ENCODE data around the gene LPP. TPM values are rescaled to one million over a fixed set of nuclear protein-coding genes. Genes with fewer than 3 reads are reported as not detected.

LPP gene
- total RNA-seq, 1 donor from 2014 or later: 114 TPM

GRCh38 chr3:188853856-188854771 is 700.2 kb downstream of the LPP start:
- DNase-seq (ENCODE audit: missing footprints) (no peak), ATAC-seq (peak; percentile 82)
- intact Hi-C loops (cut with DNase I): no loop called here

- DNase-seq (ENCODE audit: missing footprints) (no peak), ATAC-seq (no peak)
- intact Hi-C loops (cut with DNase I): no loop called here
These were observed 700.8 kb downstream of the LPP start for GRCh38 chr3:188854772-188855149.

GRCh38 chr3:188855675-188856074 is 701.7 kb downstream of the LPP start:
- intact Hi-C loops (cut with DNase I): no loop called here
- DNase-seq (ENCODE audit: missing footprints): no peak
- no peak for ATAC-seq

GRCh38 chr3:188860147-188860546 is 706.2 kb downstream of the LPP start:
- ATAC-seq (no peak), DNase-seq (ENCODE audit: missing footprints) (no peak)

GRCh38 chr3:188861842-188862744 is 708.1 kb downstream of the LPP start:
- intact Hi-C loops (cut with DNase I): no loop called here
- ATAC-seq (no peak), DNase-seq (ENCODE audit: missing footprints) (no peak)

More at GRCh38 chr3:188860147-188860546, 706.2 kb downstream of the LPP start:
- intact Hi-C loops (cut with DNase I): no loop called here

- DNase-seq (ENCODE audit: missing footprints): no peak
- no peak for ATAC-seq
- intact Hi-C loops (cut with DNase I): no loop called here
These were observed 710.0 kb downstream of the LPP start for GRCh38 chr3:188863999-188864406.

GRCh38 chr3:188867691-188868265 is 713.8 kb downstream of the LPP start:
- ATAC-seq: no peak
- intact Hi-C loops (cut with DNase I): no loop called here
- DNase-seq (ENCODE audit: missing footprints): no peak

- ATAC-seq (no peak), DNase-seq (ENCODE audit: missing footprints) (no peak)
- intact Hi-C loops (cut with DNase I): no loop called here
These were observed 714.8 kb downstream of the LPP start for GRCh38 chr3:188868803-188869202.

- ATAC-seq (no peak), DNase-seq (ENCODE audit: missing footprints) (no peak)
- intact Hi-C loops (cut with DNase I): no loop called here
These were observed 715.7 kb downstream of the LPP start for GRCh38 chr3:188869628-188870027.

- DNase-seq (ENCODE audit: missing footprints): no peak
- peak; percentile 39 for ATAC-seq
- intact Hi-C loops (cut with DNase I): no loop called here
These were observed 716.5 kb downstream of the LPP start for GRCh38 chr3:188870431-188870830.

- ATAC-seq: no peak
These were observed 720.6 kb downstream of the LPP start for GRCh38 chr3:188874576-188874975.

GRCh38 chr3:188875413-188875812 is 721.5 kb downstream of the LPP start:
- intact Hi-C loops (cut with DNase I): no loop called here
- DNase-seq (ENCODE audit: missing footprints) (no peak), ATAC-seq (no peak)

More at GRCh38 chr3:188874576-188874975, 720.6 kb downstream of the LPP start:
- intact Hi-C loops (cut with DNase I): no loop called here
- DNase-seq (ENCODE audit: missing footprints): no peak

GRCh38 chr3:188876370-188876769 is 722.4 kb downstream of the LPP start:
- ATAC-seq: no peak
- no peak for DNase-seq (ENCODE audit: missing footprints)
- intact Hi-C loops (cut with DNase I): no loop called here

- ATAC-seq (no peak), DNase-seq (ENCODE audit: missing footprints) (no peak)
- intact Hi-C loops (cut with DNase I): no loop called here
These were observed 723.4 kb downstream of the LPP start for GRCh38 chr3:188877381-188877780.

GRCh38 chr3:188878076-188878475 is 724.1 kb downstream of the LPP start:
- no peak for ATAC-seq
- DNase-seq (ENCODE audit: missing footprints): no peak
- intact Hi-C loops (cut with DNase I): no loop called here

GRCh38 chr3:188881954-188882641 is 728.1 kb downstream of the LPP start:
- no peak for DNase-seq (ENCODE audit: missing footprints)
- ATAC-seq: no peak
- intact Hi-C loops (cut with DNase I): no loop called here

GRCh38 chr3:188884299-188885043 is 730.5 kb downstream of the LPP start:
- ATAC-seq (no peak), DNase-seq (ENCODE audit: missing footprints) (no peak)
- intact Hi-C loops (cut with DNase I): loop anchor here (5.0 kb wide), 1 partner anchor 63 kb away; no protein-coding TSS in a partner anchor

Data from Right ventricle myocardium inferior (tissue), 1 donor.